Dermis microvascular lymphatic vessel endothelial cell (primary cell): ENCODE measurements around the gene ZBTB7A. TPM values are rescaled to one million over a fixed set of nuclear protein-coding genes. Genes with fewer than 3 reads are reported as not detected.
A peak's percentile ranks its signal among the peaks of the same experiment; 100 is the strongest.

Experiments used
- DNase-seq, 2 donors: peaks; one replicate each; pipeline versions ENCODE4 v3.0.0 to v3.0.0-alpha.2; 2010; ENCODE audit warnings: low read depth in 2 of 2
- total RNA-seq: library from RNA; depleted of rRNA; stranded (reverse); fragments of >200 nt; gene quantifications from 2 replicates; pipeline ENCODE4 v1.2.1, GENCODE V29; 2014

The ZBTB7A gene
- total RNA-seq, 1 donor from 2014 or later: 7.2 TPM

- no peak for DNase-seq
These were observed 29.3 kb downstream of the ZBTB7A start for GRCh38 chr19:4037301-4037949.

- no peak for DNase-seq
These were observed 30.0 kb downstream of the ZBTB7A start for GRCh38 chr19:4036576-4037300.

- peak in 1 of 2 donors; percentile 2 for DNase-seq
These were observed 31.1 kb downstream of the ZBTB7A start for GRCh38 chr19:4035582-4035981.

GRCh38 chr19:4035018-4035566 is 31.6 kb downstream of the ZBTB7A start:
- DNase-seq: no peak

- DNase-seq: no peak
These were observed 32.4 kb downstream of the ZBTB7A start for GRCh38 chr19:4034048-4035017.

GRCh38 chr19:4033028-4033956 is 33.4 kb downstream of the ZBTB7A start:
- no peak for DNase-seq

- DNase-seq: no peak
These were observed 34.3 kb downstream of the ZBTB7A start for GRCh38 chr19:4032436-4032835.

- DNase-seq: no peak
These were observed 35.3 kb downstream of the ZBTB7A start for GRCh38 chr19:4031420-4031819.

GRCh38 chr19:4030981-4031380 is 35.7 kb downstream of the ZBTB7A start:
- DNase-seq: no peak

GRCh38 chr19:4030552-4030951 is 36.1 kb downstream of the ZBTB7A start:
- no peak for DNase-seq

- DNase-seq: no peak
These were observed 37.5 kb downstream of the ZBTB7A start for GRCh38 chr19:4029247-4029614.

GRCh38 chr19:4028334-4029246 is 38.1 kb downstream of the ZBTB7A start:
- no peak for DNase-seq

GRCh38 chr19:4027146-4027545 is 39.6 kb downstream of the ZBTB7A start:
- DNase-seq: no peak

GRCh38 chr19:4025317-4025716 is 41.4 kb downstream of the ZBTB7A start:
- no peak for DNase-seq

- DNase-seq: peak; percentile 2 to 33
These were observed 42.9 kb downstream of the ZBTB7A start for GRCh38 chr19:4023600-4024398.

- no peak for DNase-seq
These were observed 47.1 kb downstream of the ZBTB7A start for GRCh38 chr19:4019578-4019977.

GRCh38 chr19:4018775-4019504 is 47.8 kb downstream of the ZBTB7A start:
- no peak for DNase-seq

- no peak for DNase-seq
These were observed 48.5 kb downstream of the ZBTB7A start for GRCh38 chr19:4018140-4018613.
